Activated CD4-positive, CD25-positive, alpha-beta regulatory T cell treated with anti-CD3 and anti-CD28 coated beads, Interleukin-2, amount 50 U/mL, for 16 hours (primary cell): Measurements from ENCODE around the gene ZNF568.

Experiments used
- DNase-seq: peaks from one replicate; pipeline ENCODE4 v3.0.0-alpha.2; 2020; ENCODE audit warnings: low read depth, low spot score

Gene ZNF568

GRCh38 chr19:36999313-36999712 lies 83.2 kb downstream of the ZNF568 start:
- no peak for DNase-seq

- no peak for DNase-seq
Observed at GRCh38 chr19:37007587-37008220, 91.6 kb downstream of the ZNF568 start.

- no peak for DNase-seq
Observed at GRCh38 chr19:37009871-37010270, 93.7 kb downstream of the ZNF568 start.

- DNase-seq, result no peak
Observed at GRCh38 chr19:37012093-37012745, 96.1 kb downstream of the ZNF568 start.

- DNase-seq, result no peak
Observed at GRCh38 chr19:37014456-37014855, 98.3 kb downstream of the ZNF568 start.

GRCh38 chr19:37045140-37045539 lies 129.0 kb downstream of the ZNF568 start:
- DNase-seq, result no peak
